IPS DF 19.7 (cell line): Measurements from ENCODE around the gene DIRAS1.

Experiments used
- DNase-seq: peaks from one replicate; pipeline ENCODE4 v3.0.0-alpha.2; 2013; ENCODE audit warnings: low read depth, low spot score

Gene DIRAS1

DNA sequence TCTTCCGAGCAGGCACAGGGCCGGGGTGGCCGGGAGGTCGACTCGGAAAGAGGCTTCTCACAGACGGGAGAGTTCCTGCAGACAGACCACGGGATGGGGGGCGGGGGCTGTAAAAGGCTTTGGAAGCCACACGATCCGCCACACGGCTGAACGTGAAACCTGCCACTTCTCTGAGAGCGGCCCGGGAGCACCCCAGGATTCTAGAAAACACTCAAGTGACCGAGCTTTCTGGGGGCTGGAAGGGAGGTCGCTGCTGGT, 34.2 kb upstream of the DIRAS1 start:
- DNase-seq = no peak

DNA sequence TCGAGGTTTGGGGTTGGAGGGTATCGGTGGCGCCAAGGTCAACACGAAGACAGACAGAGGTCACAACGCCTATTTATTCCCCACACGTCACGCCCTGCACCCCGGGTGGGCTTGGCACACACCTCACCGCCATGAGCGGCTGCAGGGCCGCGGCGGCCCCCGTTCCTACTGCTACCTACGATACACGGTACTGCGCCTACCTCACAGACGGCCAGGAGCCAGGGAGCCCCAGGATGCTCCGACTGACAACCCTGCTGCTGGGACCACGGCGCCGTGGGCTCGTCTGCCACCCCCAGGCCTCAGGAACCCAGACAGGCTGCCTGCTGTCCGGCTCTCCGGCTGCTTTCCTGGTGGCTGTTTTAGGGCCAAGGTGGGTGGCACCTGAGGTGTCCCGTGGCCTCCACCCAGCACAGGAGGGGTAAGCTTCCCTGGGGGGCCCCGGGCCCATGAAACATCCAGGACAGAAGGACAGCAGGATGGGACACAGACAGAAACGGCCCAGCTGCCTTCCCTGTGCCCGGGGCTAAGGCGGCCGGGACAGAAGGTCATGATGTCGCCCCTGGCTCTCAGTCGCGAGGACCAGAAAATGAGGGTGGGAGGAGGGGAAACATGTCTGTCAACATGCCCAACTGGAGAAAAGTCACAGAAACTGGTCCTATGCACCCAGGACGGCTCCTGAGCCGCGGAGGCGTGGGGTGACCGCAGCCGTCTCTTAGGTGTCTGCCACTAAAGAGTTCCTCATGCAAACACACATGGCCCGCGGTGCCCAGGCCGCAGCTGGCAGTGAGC, 33.7 kb upstream of the DIRAS1 start:
- DNase-seq = no peak

DNA sequence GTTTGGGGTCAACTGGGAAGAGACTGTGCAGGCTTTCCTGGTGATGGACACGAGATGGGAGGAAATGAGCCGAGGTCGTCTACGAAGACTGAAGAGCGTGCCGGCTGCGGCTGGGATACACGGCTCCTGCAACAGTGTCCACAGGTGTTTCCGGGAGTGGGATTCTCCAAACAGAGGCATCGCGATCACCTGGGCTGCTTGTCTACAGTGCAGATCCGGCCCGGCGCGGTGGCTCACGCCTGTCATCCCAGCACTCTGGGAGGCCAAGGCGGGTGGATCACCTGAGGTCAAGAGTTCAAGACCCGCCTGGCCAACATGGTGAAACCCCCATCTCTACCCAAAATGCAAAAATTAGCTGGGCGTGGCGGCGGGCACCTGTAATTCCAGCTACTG, 30.3 kb upstream of the DIRAS1 start:
- no peak for DNase-seq

DNA sequence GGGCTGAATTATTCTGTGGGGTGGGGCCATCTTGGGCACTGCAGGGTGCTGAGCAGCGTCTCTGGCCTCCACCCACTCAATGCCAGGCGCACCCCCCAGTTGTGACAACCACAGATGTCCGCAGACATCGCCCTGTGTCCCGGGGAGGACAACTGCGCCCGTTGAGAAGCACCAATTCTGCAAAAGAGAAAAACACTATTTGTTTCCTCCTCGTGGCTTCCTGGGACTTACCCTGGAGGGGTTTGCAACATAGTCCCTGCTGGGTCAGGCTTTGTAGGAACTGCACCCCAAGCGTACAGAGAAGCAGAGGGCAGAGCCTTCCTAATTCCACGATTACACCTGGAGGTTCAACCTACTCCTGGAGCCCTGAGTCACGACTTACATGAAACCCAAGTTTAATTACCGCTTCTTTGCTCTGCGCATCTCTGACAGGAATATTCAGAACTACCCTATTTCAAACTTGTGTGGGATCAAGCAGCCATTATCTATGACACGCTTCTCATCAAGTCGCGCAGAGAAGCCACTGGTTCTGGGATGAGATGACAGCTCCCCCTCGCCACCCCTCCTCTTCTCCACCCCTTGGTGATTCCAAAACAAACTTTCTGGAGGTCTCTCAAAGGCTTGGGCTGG, 29.8 kb upstream of the DIRAS1 start:
- DNase-seq = no peak

DNA sequence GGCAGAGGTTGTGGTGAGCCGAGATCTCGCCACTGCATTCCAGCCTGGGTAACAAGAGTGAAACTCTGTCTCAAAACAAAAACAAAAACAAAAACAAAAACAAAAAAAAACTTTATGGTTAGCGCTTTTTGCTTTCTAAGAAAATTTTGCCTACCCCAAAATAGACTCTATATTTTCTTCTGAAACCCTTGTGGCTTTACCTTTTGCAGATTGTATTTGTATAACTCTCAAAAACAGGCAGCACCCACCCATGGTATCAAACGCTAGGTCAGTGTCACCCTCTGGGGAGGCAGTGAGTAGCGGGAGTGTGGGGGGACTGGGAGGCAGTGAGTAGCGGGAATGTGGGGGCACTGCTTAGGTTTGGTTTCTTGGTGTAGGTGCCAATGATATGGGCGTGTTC, 26.2 kb upstream of the DIRAS1 start:
- no peak for DNase-seq

DNA sequence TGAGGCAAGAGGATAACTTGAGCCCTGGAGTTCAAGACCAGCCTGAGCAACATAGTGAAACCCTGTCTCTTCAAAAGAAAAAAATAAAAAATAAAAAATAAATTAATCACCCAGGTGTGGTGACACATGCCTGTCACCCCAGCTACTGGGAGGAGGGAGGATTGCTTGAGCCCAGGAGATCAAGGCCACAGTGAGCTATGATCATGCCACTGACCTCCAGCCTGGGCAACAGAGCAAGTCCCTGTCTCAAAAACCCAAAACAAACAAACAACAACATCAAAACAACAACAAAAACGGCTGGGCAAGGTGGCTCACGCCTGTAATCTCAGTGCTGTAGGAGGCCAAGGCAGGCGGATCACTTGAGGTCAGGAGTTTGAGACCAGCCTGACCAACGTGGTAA, 22.9 kb upstream of the DIRAS1 start:
- no peak for DNase-seq

DNA sequence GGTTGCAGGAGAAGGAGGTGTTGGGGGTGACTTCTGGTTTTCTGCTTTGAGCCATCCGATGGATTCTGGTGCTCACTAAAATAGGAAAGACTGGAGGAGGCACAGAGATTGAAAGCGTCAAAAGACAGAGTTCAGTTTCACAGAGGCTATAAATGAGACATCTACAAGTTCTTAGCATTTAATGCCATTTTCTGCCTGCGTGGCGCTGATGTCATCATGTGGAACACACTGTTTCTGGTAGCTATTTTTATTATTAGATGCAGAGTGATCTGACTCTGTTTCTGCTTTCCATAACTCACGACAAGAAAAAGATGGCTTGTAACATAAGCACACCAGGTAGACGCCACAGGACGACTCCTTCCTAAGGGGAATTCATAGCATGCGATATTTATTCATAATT, 21.9 kb upstream of the DIRAS1 start:
- DNase-seq = no peak

DNA sequence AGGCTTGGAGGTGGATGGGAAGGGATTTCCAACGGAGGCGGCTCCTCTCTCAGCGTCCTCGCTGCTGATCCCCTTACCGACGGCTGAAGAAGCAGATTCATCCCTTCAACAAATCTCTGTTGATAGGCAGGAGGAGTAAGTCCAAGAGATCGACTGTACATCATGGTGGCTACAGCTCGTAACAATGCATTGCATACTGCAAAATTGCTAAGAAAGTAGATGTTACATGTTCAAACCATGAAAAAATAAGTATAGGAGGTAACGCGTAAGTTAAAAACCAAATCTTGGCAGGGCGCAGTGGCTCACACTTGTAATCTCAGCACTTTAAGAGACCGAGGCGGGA, 19.1 kb upstream of the DIRAS1 start:
- no peak for DNase-seq

DNA sequence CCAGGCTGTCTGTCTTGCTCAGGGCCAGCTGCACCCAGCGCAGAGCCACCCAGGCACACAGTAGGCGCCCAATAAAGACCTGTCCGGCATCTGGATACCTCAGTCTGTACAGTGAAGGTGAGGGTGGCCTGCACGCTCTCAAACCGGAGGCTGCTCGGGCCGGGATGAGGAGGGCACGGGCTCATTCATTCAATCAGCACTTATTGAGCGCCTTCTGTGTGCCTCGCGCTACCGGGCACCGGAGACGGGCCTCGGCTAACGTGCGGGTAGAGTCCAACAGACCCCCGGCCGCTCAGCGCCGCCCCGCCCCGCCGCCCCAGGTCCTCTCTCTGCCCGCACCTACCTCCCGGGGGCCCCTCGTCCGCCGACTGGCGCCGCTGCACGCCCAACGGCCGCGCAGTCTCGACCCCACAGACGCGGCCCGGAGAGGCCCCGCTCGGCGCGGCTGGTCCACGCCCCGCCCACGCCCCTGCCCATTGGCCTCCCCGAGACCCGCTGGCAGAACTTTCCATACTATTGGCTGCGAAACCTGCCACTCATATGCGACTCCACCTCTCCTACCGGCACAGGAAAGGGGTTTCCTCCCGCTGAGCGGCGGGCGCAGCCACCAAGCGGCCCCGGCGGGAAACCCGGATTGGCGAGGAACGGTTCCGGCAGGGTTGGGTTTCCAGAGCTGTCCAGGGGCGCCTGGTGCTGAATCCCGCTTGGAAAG, 18.6 kb upstream of the DIRAS1 start, which contains the start of gene SLC39A3:
Gene SLC39A3, minus strand, starts transcription at position 416 of the 712 bp plus-strand sequence. CDS start 2,760 bp downstream, outside the sequence.
- DNase-seq = peak; percentile 77

DNA sequence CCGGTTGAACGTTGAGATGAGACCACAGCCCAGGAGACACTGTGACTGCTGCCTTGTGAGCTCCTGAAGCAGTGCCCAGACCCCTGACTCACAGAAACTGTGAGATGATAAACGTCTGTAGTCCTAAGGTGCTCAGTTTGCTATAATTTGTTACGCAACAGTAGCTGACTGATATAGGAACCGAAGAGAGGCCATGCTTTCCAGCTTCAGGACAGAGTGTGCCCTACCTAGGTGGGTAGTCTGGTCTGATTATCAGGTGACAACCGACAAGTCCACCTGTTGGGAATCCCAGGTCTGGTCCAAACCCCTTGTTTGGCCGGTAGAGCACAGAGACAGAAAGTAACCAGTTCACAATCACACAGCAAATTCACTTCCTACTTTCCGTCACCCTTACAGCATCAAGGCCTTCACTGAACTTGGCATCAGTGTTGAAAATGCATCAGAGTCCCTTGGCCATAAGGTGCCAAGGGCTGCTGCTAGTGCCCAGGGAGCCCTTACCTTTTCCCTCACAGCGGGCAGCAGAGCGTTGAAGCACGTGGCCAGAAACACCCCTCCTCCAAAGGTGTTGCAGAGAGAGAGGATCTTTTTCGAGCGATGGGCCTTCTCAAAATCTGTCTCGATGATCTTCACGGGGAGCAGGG, 15.5 kb upstream of the DIRAS1 start:
- DNase-seq = no peak

DNA sequence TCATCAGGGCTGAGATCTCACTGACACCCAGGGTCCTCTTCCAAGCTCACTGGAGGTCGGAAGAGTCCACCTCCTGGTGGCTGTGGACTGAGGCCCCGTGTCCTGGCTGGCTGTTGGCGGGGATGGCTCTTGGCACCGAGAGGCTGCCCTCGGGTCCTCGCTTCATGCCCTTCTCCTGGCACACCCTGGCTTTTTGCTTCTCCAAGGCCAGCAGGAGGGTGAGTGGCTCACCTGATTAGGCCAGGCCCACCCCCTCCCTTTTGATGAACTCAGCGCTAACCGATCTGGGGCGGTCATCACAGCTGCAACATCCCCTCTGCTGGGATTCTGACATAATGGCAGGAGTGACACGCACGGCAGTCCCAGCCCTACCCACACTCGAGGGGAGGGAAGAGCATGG, 14.2 kb upstream of the DIRAS1 start:
- no peak for DNase-seq

DNA sequence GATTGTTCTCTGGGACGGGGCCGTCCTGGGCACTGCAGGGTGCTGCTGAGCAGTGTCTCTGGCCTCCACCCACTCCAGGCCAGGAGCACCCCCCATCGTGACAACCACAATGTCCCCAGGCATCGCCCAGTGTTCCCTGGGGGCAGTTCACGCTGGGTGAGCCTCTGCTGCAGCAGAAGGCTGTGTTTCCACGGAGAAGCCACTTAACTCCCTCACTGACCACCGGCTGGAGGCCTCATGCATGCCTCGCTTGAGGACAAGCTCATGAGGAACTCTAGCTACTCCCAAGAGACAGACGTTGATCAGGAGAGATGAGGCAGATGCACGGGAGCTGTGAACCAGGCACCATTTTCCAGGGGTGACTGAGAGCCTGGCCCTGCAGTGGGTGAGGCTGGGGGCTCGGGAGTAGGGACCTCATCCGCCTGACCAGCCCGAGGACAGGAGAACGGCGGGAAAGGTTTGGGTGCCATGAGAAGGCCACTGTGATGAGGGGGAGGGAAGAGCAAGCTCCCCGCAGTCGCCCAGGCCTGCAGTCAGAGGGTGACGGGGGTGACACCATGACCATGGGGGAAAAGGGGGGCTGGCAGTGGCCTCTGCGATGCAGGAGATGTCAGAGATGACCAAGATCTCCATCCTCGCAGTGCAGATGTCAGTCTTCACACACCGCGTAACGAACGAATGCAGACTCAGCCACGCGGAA, 13.6 kb upstream of the DIRAS1 start:
- no peak for DNase-seq

DNA sequence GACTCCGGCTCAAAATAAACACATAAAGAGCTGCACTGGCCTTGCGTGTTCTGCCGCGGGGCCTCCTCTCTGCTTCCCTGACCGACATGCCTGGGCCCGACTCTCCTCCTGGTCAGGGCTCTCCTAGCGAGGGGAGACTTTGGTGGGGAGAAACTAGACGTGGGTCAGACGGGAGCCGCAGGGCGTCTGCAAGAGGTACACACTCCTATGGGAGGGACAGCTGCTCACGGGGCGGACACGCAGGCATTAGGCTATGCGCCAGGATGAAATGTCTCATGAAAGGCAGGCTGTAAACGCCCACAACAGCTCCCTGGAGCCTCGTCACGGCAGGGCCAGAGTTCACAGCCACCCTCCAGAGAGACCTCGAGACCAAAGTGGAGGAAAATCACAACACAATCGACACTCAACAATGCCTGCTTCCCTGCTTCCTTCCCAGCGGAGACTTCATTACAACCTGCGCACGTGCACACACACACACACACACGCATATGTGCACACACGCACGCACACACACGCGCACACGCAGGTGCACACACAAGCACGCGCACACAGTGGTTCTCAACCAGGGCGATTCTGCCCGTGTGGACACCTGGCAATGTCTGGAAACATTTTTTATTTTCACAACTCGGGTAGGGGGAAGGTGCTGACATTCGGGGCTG, 12.9 kb upstream of the DIRAS1 start:
- DNase-seq = no peak

DNA sequence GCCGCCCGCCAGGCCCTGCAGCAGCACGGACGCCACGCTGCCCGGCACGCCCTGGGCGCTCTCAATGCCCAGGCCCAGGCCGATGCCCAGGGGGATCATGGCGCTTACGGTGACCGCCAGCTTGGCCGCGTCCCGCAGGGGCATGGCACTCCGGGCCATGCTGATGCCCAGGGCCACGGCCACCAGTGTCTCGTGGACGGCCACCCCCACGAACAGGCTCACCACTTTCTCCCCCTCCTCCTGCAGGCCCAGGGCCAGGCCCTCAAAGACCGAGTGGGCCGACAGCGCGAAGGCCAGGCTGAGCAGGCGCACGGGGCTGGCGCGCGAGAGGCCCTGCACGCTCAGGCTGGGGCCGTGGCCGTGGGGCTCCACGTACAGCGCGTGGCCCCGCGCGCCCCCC, 11.7 kb upstream of the DIRAS1 start:
- no peak for DNase-seq

DNA sequence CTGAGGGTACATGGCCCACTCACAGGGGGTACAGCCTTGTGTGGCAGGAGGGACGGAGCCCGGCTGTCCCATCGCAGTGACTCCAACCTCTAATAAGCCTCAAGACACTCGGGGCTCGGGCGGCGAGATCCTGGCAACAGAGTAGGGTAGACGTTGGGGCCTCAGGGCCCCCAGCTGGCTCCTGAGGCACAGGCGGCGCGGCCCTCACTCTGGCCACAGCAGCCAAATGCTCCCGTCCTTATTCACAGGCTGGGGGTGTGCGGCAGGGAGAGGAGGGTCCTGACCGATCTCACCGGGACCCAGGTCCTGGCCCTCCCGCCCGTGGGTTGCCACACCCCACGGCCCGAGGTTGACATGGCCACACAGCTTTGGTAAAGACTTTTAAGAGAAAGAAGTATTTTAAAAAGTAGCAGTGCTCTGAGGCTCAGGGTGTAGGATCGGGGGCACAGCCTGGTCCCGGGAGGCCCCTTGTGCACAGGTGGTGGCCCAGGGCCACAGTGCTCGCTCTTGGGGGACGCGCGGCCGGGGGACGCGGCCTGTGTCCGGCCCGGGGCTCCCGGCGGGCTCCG, 11.1 kb upstream of the DIRAS1 start:
- no peak for DNase-seq

DNA sequence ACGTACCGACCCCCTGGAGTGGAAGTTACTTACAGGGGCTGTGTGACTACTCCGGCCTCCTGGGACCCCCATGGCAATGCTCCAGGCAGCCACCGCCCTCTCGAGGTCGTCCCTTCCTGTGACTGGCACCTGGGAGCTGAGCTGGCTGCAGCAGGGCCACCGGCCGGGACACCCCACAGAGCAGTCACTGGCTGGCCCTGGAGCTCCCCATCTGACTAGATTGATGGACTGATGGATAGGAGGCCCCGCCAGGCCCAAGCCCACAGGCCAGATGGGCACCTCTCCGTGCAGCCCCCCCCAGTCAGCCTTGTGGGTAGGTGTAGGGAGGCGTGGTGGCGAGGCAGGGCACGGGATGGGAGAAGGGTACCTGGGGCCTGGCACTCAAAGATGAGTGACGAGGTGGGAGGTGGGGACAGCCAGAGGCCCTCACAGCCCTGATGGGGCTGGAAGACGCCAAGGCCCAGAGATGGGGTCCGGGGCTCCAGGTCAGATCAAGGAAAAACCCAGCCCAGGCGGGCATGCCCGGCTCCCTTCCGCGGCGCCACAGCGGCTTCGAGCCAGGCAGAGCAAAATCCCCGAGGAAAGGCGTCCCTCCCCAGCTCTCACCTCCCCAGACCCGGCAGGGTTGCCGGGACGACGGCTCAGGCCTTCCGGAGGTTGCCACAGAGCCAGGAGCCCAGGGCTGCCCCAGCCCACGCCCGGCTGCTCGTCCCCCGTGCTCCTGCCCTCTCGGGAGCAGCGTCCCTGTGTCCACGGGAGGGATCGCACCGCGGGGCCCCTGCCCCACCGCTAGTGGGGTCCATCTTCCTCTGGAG, 10.2 kb upstream of the DIRAS1 start:
- no peak for DNase-seq

DNA sequence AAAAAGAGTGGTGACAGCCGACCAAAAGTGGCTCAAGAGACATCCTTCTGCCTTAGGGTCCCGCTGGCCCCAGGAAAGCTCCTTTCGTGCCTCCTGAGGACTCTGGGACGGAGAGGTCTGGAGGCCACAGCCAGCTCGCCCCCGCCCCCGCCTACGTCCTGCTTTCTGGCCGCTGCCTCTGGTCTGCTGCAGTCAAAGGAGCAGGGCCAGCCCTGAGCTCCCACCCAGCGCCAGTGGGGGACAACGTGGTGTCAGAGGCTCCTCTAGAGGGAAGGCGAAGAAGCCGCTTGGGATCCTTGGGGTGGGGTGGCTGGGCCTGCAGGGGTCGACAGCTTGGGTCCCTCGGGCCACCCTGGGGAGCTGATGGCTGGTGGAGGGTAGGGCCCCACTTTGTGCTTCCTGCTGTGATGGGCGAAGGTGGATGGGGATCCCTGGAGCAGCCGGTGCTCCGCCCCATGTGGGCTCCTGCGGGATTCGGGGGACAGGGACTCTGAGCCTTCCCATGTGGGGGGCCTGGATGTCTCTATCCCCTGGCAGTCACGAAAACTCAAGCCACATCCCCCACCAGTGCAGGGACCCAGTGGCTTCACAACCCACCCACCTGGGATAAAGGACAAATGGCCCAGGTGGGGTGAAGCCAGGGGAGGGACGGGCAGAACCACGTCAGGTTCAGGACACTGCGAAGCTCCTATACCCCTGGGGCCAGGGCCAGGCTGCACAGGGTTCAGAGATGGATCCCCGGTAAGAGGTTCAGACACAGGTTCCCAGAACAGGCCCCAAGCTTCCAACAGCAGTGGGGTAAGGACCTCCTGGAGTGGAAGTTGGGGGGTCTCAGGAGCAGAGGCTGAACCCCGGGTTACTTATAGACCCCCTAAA, 9.0 kb upstream of the DIRAS1 start:
- DNase-seq = no peak

DNA sequence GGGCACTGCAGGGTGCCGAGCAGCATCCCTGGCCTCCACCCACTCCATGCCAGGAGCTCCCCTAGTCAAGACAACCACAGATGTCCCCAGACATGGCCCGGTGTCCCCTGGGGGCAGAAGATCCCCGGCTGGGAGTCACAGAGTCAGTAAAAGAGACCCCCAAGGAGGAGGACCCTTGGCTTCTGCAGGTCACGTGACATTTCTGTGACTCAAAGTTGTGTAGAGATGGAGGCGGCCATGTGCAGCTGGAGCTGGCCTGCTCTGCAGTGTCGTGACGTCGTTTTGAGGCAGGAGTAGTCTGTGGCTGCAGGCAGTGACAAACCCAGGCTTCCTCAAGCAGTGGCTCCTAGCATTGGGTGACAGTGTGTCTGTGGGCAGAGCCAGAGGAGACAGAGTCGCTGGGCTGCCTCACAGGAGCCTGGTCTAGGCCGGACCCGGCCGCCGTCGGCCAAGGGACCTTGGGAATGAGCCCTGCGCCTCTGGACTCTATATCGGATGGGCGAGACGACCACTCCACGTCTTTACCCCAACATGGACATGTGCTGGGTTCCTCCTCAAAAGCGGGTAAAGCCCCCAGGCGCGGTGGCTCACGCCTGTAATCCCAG, 7.7 kb upstream of the DIRAS1 start:
- no peak for DNase-seq

DNA sequence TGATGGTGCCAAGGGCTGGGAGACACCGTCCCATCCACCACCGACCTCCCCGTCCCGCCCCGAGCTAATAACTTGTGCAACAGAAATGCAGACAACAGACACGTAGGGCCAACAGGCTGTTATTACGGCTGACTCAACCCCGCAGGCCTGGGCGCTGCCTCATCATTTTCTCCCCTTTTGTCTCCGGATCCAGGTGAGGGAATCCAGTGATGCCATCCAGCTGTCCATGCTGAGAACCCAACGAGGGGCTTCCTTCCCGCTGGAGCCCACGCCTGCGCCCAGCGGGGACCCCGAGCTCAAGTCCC, 6.4 kb upstream of the DIRAS1 start:
- no peak for DNase-seq
